Effector CD4-positive, alpha-beta T cell (primary cell): ENCODE results near the gene OR4A16. TPM values are rescaled to one million over a fixed set of nuclear protein-coding genes. Genes with fewer than 3 reads are reported as not detected.

Source experiments
- DNase-seq: peaks from one replicate; pipeline ENCODE4 v3.0.0-alpha.2; 2020
- total RNA-seq: gene quantifications from one replicate; lab custom pipeline; 2026; lab: John Stamatoyannopoulos, UW

OR4A16 gene, protein sequence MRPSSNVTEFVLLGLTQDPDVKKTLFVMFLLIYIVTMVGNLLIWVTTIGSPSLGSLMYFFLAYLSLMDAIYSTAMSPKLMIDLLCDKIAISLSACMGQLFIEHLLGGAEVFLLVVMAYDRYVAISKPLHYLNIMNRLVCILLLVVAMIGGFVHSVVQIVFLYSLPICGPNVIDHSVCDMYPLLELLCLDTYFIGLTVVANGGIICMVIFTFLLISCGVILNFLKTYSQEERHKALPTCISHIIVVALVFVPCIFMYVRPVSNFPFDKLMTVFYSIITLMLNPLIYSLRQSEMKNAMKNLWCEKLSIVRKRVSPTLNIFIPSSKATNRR
- total RNA-seq, result not detected

DNA sequence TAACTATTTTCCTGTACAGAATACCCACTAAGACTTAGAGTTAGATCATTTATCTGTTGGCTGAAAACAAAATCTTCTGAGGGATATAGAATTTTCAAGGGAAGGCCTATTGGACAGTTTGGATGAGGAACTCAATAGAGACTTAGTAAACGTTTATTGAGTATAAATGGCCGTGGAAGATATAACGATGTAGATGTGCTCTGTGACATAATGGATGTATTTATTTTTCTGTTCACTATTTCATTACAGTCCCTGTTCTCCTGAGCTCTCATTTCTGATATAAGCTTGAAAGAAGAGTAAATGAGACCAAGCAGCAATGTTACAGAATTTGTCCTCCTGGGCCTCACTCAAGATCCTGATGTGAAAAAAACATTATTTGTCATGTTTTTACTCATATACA is at the start of gene OR4A16:
Gene OR4A16, plus strand, starts transcription at position 301 of the 400 bp plus-strand sequence. Its CDS starts 0 bp downstream, at position 301.
- no peak for DNase-seq

DNA sequence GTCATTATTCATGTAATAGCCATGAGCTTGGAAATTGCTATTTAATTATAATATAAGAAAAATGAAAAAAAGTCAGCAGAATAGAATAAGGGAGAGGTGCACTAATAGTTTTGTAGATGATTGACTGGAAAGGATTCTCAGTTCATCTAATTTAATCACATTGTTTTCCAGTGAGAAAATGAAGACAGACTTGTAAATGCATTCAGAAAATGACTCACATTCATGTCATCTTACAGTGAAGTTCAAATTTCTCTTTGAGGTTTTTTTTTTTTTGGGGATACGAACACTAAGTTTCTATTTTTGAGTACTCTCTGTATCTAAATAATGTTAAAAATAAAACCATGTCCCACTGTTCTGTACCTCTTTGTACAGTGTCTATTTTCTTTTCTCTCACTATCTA is 18.5 kb upstream of the OR4A16 start:
- DNase-seq, result no peak

DNA sequence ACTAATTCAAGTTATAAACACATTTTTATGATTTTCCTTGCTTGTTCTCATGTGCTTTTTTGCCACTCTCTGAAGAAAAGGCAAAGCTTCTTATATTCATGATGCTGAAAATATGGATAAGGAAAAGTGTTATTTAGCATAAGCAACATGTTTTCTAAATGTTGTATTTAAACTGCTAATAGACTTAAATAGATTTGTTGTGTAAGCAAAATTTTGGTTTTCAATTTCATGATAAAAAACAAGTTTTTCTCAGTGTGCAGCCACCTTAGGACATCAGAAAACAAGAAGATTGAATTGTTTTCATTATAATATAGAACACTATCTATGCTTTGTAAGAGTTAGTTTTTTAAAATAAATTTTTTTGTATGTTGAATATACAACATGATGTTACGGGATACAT is 2.3 kb downstream of the OR4A16 start:
- DNase-seq, result no peak

DNA sequence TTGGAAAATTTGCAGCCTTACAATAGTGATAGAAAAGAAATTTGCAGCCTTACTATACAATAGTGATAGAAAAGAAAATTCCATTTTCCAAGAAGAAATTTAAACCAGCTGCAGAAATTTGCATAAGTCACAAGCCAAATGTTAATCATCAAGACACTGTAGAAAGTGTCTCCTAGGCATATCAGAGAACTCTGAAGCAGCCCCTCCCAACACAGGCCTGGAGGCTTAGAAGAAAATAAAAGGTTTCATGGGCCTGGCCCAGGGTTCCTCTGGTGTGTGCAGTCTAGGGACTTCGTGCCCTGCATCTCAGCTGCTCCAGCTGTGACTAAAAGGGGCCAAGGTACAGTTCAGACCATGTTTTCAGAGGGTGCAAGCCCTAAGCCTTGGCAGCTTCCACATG is 6.0 kb downstream of the OR4A16 start:
- no peak for DNase-seq

DNA sequence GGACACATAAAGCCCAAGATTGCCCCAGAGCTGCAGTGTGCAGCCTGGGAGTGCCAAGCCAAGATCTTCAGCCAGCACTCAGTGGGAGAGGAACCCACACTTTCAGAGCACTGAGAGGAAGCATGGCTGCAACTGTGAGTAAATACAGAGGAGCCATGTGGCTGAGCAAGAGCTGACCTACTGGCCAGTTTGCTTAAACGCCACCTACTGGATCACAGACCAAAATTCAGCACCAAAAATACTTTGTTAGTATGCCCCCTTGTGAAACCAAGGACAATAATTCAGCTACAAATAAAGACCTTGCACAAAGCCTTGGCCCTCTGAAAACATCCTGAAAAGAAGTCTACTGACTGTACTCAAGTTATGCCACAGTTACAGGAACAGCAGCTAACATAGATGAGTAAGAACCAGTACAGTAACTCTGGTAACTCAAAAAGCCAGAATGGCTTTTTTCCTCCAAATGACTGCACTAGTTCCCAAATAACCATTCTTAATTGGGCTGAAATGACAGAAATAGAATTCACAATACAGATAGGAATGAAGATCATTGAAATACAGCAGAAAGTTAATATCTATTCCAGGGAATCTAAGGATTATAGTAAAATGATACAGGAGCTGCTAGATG is 14.7 kb downstream of the OR4A16 start:
- DNase-seq, result no peak

DNA sequence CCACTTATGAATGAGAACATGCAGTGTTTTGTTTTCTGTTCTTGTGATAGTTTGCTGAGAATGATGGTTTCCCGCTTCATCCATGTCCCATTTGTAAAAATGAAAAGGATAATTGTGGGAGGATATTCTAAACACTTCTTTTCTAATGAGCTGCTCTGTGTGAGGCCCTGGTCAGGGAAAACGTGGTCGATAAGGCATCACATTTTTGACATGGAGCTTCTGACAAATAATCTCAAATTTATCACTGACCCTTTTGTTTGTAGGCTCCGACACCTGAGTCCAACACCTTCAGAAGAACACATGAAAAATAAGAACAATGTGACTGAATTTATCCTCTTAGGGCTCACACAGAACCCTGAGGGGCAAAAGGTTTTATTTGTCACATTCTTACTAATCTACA is 24.7 kb downstream of the OR4A16 start, which contains the start of gene OR4A15:
Gene OR4A15, plus strand, starts transcription at position 301 of the 400 bp plus-strand sequence. Its CDS starts 0 bp downstream, at position 301.
- no peak for DNase-seq
